Nephron progenitor cell (in vitro differentiated cells): Measurements from ENCODE around the gene SLC6A11.

ENCODE experiments used
- DNase-seq: peaks from one replicate; pipeline ENCODE4 v3.0.0; 2021
- H3K27ac Mint-ChIP-seq: 2 replicates; pipeline ENCODE4 v1.8.0; 2021; ENCODE audit warnings: mild to moderate bottlenecking, moderate library complexity, mixed read lengths
- H3K27me3 Mint-ChIP-seq: 2 replicates; pipeline ENCODE4 v1.8.0; 2021; ENCODE audit warnings: mild to moderate bottlenecking, low read depth, mixed read lengths; ENCODE audit not compliant: poor library complexity
- H3K36me3 Mint-ChIP-seq: 2 replicates; pipeline ENCODE4 v1.8.0; 2021; ENCODE audit warnings: low read depth, mixed read lengths
- H3K4me1 Mint-ChIP-seq: 2 replicates; pipeline ENCODE4 v1.8.0; 2021; ENCODE audit warnings: mixed read lengths
- H3K4me3 Mint-ChIP-seq: 2 replicates; pipeline ENCODE4 v1.8.0; 2021; ENCODE audit warnings: mild to moderate bottlenecking, moderate library complexity, mixed read lengths
- H3K9me3 Mint-ChIP-seq: 2 replicates; pipeline ENCODE4 v1.8.0; 2021; ENCODE audit warnings: mild to moderate bottlenecking, moderate library complexity, mixed read lengths
- CTCF ChIP-seq: fragments of 200-600 bp; sonication (generic); IDR thresholded peaks from 2 replicates; pipeline ENCODE4 v1.5.0; 2021; ENCODE audit warnings: antibody characterized with exemption

SLC6A11 gene

DNA sequence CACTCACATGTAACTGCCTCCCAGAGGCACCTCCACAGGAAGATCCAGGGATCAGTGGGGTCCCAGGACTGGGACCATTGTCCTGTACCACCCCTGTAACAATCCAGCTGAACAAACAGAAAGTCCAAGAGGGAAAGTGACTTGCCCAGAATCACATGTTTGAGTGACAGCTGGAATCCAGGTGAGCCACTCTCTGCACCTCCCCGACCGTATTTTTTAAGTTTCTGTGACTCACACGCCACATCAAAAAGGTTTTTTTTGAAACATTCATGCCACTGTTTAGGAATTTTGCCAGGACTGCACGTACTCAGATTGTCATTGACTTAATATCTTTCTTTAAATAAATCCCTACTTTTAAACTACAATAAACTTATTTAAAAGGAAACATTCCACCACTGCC is 166.8 kb downstream of the SLC6A11 start:
- TF ChIP-seq CTCF: no peak
- Mint-ChIP-seq H3K4me1 (peaks cover 6% of the 10 kb centered on the region), H3K36me3 (no peaks in the 10 kb centered on the region), H3K27ac (no peak overlapping the region), H3K4me3 (no peak overlapping the region), H3K9me3 (no peaks in the 10 kb centered on the region), H3K27me3 (peaks cover 57% of the 10 kb centered on the region)
- no peak for DNase-seq

DNA sequence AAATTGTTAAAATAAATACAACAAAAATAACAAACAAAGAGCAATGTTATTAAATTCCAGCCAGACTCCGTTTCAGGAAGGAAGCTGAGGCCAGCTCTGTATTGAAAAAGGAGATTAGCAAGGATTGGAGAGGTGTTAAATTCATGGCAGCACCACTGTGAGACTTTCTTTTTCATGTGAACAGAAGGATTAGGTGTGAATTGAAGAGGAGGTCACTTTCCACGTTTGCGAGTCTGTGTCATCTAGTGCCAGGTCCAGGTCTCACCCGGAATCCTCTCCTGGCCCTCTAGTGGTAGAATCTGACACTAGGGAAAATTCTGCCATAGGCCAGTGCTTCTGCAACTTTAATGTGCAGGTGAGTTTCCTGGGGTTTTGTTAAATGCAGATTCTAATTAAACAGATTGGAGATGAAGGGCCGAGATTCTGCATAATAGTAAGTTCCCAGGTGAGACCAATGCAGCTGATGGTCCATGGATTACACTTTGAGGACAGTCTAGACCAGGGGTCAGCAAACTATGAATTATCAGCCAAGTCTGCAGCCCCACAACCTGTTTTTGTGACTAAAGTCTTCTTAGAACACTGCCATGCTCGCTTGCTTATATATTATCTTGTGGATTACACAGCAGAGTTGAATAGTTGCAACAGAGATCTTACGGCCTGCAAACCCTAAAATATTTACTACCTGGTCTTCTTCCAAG is 167.3 kb downstream of the SLC6A11 start:
- peak; percentile 40 for DNase-seq
- no peak overlapping the region for H3K4me3 Mint-ChIP-seq
- H3K9me3 Mint-ChIP-seq: no peaks in the 10 kb centered on the region
- H3K4me1 Mint-ChIP-seq: no peaks in the 10 kb centered on the region
- H3K36me3 Mint-ChIP-seq: no peaks in the 10 kb centered on the region
- H3K27me3 Mint-ChIP-seq: peaks cover 60% of the 10 kb centered on the region
- TF ChIP-seq CTCF: peak; percentile 86
- H3K27ac Mint-ChIP-seq: no peak overlapping the region

DNA sequence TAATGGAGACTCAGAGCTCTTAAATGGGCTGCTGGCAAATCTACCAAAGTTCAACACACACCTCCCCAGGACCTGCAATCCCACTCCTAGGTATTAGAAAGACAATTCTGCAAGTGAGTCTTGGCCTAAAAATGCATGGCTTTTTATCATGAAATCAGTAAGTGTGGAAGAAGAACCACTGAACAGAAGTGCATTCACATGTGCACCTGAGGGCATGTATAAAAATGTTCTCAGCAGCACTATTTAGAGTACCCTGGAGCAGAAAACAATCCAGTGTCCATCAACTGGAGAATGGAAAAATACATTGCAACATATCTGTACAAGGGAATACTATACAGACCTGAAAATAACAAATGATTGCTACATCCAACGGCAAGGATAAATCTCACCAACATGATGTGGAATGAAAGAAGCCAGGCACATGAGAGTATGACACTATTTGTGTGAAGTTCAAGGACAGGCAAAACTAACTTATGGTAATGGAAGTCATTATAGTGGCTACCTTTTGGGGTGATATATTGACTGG is 168.4 kb downstream of the SLC6A11 start:
- Mint-ChIP-seq H3K27me3 (peaks cover 61% of the 10 kb centered on the region), H3K27ac (no peak overlapping the region), H3K4me1 (no peaks in the 10 kb centered on the region), H3K4me3 (no peak overlapping the region), H3K36me3 (no peaks in the 10 kb centered on the region), H3K9me3 (no peaks in the 10 kb centered on the region)
- no peak for TF ChIP-seq CTCF
- DNase-seq: no peak

DNA sequence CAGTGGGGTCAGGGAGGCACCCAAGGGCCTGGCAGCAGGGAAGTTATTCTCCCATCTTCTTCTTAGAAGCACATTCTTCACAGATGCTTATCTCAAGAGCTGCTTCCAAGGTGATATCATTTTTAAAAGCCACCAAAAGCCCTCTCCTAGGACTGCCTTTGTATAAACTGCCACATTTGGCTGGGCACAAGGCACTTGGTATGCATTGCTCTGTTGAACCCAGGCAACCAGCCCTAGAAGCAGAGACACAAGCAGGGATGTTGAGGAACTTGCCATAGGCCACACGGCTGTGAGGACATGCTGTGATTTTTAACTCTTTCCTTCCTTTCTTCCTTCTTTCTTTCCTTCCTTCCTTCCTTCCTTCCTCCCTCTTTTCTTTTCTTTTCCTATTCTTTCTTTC is 169.2 kb downstream of the SLC6A11 start:
- no peak overlapping the region for H3K4me3 Mint-ChIP-seq
- H3K27me3 Mint-ChIP-seq: peaks cover 64% of the 10 kb centered on the region
- no peaks in the 10 kb centered on the region for H3K36me3 Mint-ChIP-seq

GRCh38 chr3:10986592-10986991 is 170.6 kb downstream of the SLC6A11 start:
- Mint-ChIP-seq H3K27me3 (peaks cover 64% of the 10 kb centered on the region), H3K27ac (no peak overlapping the region), H3K9me3 (no peaks in the 10 kb centered on the region), H3K36me3 (no peaks in the 10 kb centered on the region), H3K4me1 (no peaks in the 10 kb centered on the region), H3K4me3 (no peak overlapping the region)
- TF ChIP-seq CTCF: no peak
- no peak for DNase-seq

More for the DNA sequence above, 169.2 kb downstream of the SLC6A11 start:
- DNase-seq: no peak
- Mint-ChIP-seq H3K27ac (no peak overlapping the region), H3K4me1 (no peaks in the 10 kb centered on the region), H3K9me3 (no peaks in the 10 kb centered on the region)
- TF ChIP-seq CTCF: no peak
